ENCODE data around the gene LSG1.

The LSG1 gene

GRCh38 chr3:194624956-194625355 lies 47.0 kb downstream of the LSG1 start:
- no peak for DNase-seq
- Histone ChIP-seq H3K9me3 (replicated peaks; ENCODE audit: insufficient read depth, low read length) (no peaks in the 10 kb centered on the region), H3K27ac (ENCODE audit: low read length) (no peak overlapping the region), H3K4me1 (ENCODE audit: low read length) (no peaks in the 10 kb centered on the region), H3K9ac (ENCODE audit: low read length) (no peak overlapping the region), H2AFZ (ENCODE audit: low read length) (no peak overlapping the region), H3K9me2 (replicated peaks; ENCODE audit: insufficient read depth, low read length) (no peaks in the 10 kb centered on the region), H3K4me2 (ENCODE audit: low read depth, low read length) (no peak overlapping the region), H3K4me3 (ENCODE audit: low read length) (no peak overlapping the region), H4K20me1 (ENCODE audit: insufficient read depth, low read length) (no peaks in the 10 kb centered on the region), H3K79me2 (ENCODE audit: low read length) (no peaks in the 10 kb centered on the region), H3K27me3 (replicated peaks; ENCODE audit: insufficient read depth, low read length) (no peaks in the 10 kb centered on the region), H3F3A (ENCODE audit: insufficient read depth, low read length) (no peaks in the 10 kb centered on the region), H3K36me3 (replicated peaks; ENCODE audit: insufficient read depth, low read length) (no peaks in the 10 kb centered on the region)
- TF ChIP-seq EZH2 (optimal IDR thresholded peaks at IDR 0.05; ENCODE audit: low read depth, low read length) = no peak
- TF ChIP-seq, protein P1, sequence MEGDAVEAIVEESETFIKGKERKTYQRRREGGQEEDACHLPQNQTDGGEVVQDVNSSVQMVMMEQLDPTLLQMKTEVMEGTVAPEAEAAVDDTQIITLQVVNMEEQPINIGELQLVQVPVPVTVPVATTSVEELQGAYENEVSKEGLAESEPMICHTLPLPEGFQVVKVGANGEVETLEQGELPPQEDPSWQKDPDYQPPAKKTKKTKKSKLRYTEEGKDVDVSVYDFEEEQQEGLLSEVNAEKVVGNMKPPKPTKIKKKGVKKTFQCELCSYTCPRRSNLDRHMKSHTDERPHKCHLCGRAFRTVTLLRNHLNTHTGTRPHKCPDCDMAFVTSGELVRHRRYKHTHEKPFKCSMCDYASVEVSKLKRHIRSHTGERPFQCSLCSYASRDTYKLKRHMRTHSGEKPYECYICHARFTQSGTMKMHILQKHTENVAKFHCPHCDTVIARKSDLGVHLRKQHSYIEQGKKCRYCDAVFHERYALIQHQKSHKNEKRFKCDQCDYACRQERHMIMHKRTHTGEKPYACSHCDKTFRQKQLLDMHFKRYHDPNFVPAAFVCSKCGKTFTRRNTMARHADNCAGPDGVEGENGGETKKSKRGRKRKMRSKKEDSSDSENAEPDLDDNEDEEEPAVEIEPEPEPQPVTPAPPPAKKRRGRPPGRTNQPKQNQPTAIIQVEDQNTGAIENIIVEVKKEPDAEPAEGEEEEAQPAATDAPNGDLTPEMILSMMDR (IDR thresholded peaks at IDR 0.05; ENCODE audit: low read length) = no peak
- TF ChIP-seq EZH2phosphoT487 (IDR thresholded peaks at IDR 0.05; ENCODE audit: low read length) = no peak

DNA sequence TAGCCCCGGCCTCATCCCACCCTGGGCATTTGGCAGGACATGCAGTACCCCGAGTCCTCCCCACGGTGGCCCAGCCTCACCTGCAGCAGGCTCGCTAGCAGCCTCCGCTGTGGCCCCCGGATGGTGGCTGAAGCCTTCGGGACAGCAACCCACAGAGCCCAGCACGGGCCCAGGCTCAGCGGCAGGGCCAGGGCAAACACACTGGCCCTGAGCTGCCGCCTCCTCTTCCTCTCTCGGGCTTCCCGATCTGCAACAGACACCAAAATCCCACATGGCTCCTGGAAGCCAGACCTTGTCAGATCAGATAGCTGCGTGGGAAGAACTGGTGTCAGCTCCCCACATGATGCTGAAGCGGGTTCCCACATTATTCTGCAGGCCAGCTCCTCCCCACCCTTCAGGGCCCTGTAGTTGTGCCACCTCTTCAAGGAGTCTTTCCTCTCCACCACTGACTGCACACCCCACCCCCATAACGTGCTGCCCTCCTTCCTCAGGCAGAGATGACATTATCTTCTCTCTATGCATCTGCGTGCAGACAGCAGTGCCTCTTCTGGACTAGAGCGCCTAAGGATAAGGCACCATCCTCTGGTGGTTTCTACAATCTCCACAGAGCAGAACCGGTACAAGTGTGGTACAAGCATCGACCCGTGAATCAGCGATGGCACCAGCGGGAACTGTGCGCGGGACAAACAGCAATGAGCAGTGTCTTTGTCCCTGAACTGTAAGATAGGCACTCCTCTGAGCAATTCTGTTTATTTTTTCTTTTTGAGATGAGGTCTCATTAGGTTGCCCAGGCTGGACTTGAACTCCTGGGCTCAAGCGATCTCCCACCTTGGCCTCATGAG lies 48.3 kb downstream of the LSG1 start:
- no peaks in the 10 kb centered on the region for H3K79me2 ChIP-seq (ENCODE audit: low read length)
- no peaks in the 10 kb centered on the region for H3F3A ChIP-seq (ENCODE audit: insufficient read depth, low read length)
- H3K9ac ChIP-seq (ENCODE audit: low read length) = no peak overlapping the region
- H3K9me2 ChIP-seq (replicated peaks; ENCODE audit: insufficient read depth, low read length) = no peaks in the 10 kb centered on the region
- no peak overlapping the region for H3K4me3 ChIP-seq (ENCODE audit: low read length)
- H3K4me1 ChIP-seq (ENCODE audit: low read length) = no peaks in the 10 kb centered on the region
- H2AFZ ChIP-seq (ENCODE audit: low read length) = no peak overlapping the region
- H3K27ac ChIP-seq (ENCODE audit: low read length) = no peak overlapping the region
- H3K4me2 ChIP-seq (ENCODE audit: low read depth, low read length) = no peak overlapping the region
- TF ChIP-seq EZH2 (optimal IDR thresholded peaks at IDR 0.05; ENCODE audit: low read depth, low read length) (no peak), EZH2phosphoT487 (IDR thresholded peaks at IDR 0.05; ENCODE audit: low read length) (no peak)
- TF ChIP-seq, protein P1 (IDR thresholded peaks at IDR 0.05; ENCODE audit: low read length) = no peak
- no peaks in the 10 kb centered on the region for H3K27me3 ChIP-seq (replicated peaks; ENCODE audit: insufficient read depth, low read length)
- DNase-seq = no peak
- H3K36me3 ChIP-seq (replicated peaks; ENCODE audit: insufficient read depth, low read length) = no peaks in the 10 kb centered on the region
- H4K20me1 ChIP-seq (ENCODE audit: insufficient read depth, low read length) = no peaks in the 10 kb centered on the region
- H3K9me3 ChIP-seq (replicated peaks; ENCODE audit: insufficient read depth, low read length) = no peaks in the 10 kb centered on the region

- Histone ChIP-seq H3K4me3 (ENCODE audit: low read length) (no peak overlapping the region), H3K36me3 (replicated peaks; ENCODE audit: insufficient read depth, low read length) (no peaks in the 10 kb centered on the region), H3K9me2 (replicated peaks; ENCODE audit: insufficient read depth, low read length) (no peaks in the 10 kb centered on the region), H3K9ac (ENCODE audit: low read length) (no peak overlapping the region), H3K79me2 (ENCODE audit: low read length) (no peaks in the 10 kb centered on the region), H4K20me1 (ENCODE audit: insufficient read depth, low read length) (no peaks in the 10 kb centered on the region), H3K4me2 (ENCODE audit: low read depth, low read length) (no peak overlapping the region), H3K27ac (ENCODE audit: low read length) (no peak overlapping the region), H3F3A (ENCODE audit: insufficient read depth, low read length) (no peaks in the 10 kb centered on the region), H3K9me3 (replicated peaks; ENCODE audit: insufficient read depth, low read length) (no peaks in the 10 kb centered on the region), H2AFZ (ENCODE audit: low read length) (no peak overlapping the region), H3K4me1 (ENCODE audit: low read length) (no peaks in the 10 kb centered on the region), H3K27me3 (replicated peaks; ENCODE audit: insufficient read depth, low read length) (no peaks in the 10 kb centered on the region)
- no peak for DNase-seq
- TF ChIP-seq EZH2phosphoT487 (IDR thresholded peaks at IDR 0.05; ENCODE audit: low read length) = no peak
- TF ChIP-seq EZH2 (optimal IDR thresholded peaks at IDR 0.05; ENCODE audit: low read depth, low read length) = no peak
- TF ChIP-seq, protein P1 (IDR thresholded peaks at IDR 0.05; ENCODE audit: low read length) = no peak
Observed at GRCh38 chr3:194622621-194623340, 49.2 kb downstream of the LSG1 start.

All from MM.1S (cell line).